Amygdala (tissue), 56 donors: ENCODE data around the gene TRPM5.

ENCODE experiments used
- DNase-seq, 56 donors: peaks; one replicate each; lab custom pipeline; 2025; lab: John Stamatoyannopoulos, UW

TRPM5 gene

GRCh38 chr11:2423157-2424025 is 20.9 kb downstream of the TRPM5 start:
- DNase-seq = no peak

- DNase-seq = no peak
Observed at GRCh38 chr11:2422461-2423156, 21.7 kb downstream of the TRPM5 start.

GRCh38 chr11:2421996-2422395 is 22.3 kb downstream of the TRPM5 start:
- DNase-seq = no peak

GRCh38 chr11:2421226-2421994 is 22.9 kb downstream of the TRPM5 start:
- no peak for DNase-seq

- DNase-seq = peak in 41 of 56 donors; percentile 11 to 76 (median 45)
Observed at GRCh38 chr11:2420502-2421225, 23.6 kb downstream of the TRPM5 start.

- DNase-seq = peak in 38 of 56 donors; percentile 8 to 73 (median 35)
Observed at GRCh38 chr11:2419638-2420501, 24.4 kb downstream of the TRPM5 start.

GRCh38 chr11:2418693-2419360 is 25.5 kb downstream of the TRPM5 start:
- no peak for DNase-seq

GRCh38 chr11:2417856-2418692 is 26.2 kb downstream of the TRPM5 start:
- DNase-seq = no peak

DNA sequence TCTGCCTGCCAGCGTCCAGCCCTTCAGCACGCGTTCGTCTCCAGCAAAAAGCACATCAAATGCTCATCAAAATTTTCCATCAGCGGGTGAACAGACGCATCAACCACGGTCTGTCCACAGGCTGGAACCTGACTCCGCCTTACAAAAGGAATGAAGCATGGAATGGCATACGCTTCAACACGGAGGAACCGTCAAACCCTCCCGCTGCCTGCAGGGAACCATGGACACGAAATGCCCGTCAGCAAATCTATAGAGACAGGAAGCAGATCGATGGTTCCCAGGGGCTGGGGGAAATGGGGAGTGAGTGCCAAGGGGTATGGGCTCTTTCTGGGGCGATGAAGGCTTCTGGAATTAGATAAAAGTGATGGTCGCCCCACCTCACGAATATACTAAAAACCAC is 27.5 kb downstream of the TRPM5 start:
- DNase-seq = no peak

GRCh38 chr11:2415601-2416380 is 28.5 kb downstream of the TRPM5 start:
- no peak for DNase-seq

DNA sequence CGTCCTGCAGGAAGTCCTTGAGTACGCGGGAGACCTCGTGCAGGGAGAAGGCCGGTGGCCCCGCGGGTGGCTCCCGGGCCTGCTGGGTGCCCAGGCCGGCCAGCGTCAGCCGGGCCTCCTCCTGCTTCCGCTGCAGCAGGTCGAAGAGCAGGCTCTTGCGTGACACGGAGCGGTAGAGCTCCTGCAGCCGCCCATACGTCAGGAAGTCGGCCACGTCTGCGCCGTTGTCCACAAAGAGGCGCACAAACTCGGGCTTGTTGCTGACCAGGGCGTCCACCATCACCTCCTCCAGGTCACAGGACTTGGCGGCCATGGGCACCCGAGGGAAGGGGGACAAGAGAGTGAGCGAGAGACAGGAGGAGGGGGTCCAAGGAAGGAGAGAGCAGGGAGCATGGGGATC is 29.1 kb downstream of the TRPM5 start:
- no peak for DNase-seq

GRCh38 chr11:2414616-2415015 is 29.7 kb downstream of the TRPM5 start:
- DNase-seq = no peak

GRCh38 chr11:2413742-2414579 is 30.4 kb downstream of the TRPM5 start:
- DNase-seq = no peak

- no peak for DNase-seq
Observed at GRCh38 chr11:2412323-2412722, 32.0 kb downstream of the TRPM5 start.

- no peak for DNase-seq
Observed at GRCh38 chr11:2411446-2412305, 32.6 kb downstream of the TRPM5 start.
